Activated CD4-positive, CD25-positive, alpha-beta regulatory T cell treated with anti-CD3 and anti-CD28 coated beads, Interleukin-2, amount 50 U/mL, for 72 hours (primary cell): Measurements from ENCODE around the gene CLEC2L.

Experiments used
- DNase-seq: peaks from one replicate; pipeline ENCODE4 v3.0.0; 2021

The CLEC2L gene

GRCh38 chr7:139580435-139580834 lies 57.0 kb downstream of the CLEC2L start:
- DNase-seq, result no peak

GRCh38 chr7:139582130-139582650 lies 58.7 kb downstream of the CLEC2L start:
- no peak for DNase-seq

GRCh38 chr7:139582671-139583155 lies 59.2 kb downstream of the CLEC2L start:
- DNase-seq, result no peak

DNA sequence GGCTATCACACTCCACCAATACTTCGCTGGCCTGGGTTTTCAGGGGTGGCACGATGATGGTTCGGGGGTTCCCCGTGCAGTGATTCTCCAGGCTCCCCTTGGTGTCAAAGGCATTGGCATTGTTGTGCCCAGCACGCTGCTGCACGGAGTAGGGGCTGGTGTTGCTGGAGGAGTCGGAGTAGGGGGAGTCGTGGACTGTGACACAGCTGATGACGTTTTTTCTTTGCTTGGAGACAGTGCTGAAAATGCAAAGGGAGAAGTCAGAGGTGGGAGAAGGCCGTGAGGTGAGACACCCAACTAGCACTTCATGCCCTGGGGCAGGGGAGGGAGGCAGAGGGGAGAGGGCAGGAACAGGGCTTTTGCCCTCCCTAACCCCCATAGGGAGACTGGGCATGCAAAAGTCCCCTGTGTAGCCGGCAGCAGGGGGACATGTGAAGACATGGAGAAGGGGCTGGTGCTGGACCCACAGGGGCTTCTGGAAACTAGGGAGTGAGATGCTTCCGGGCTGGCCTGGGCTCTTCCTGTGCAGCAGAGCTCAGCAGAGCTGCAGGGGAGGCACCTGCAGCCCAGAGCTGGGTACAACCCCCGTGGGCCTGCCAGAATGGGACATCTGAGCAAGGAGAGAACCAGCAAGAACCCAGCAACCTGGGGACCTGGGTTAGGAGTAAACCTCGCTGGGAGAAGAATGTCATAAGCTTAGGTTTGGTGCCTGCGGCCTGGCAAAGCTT lies 60.5 kb downstream of the CLEC2L start:
- no peak for DNase-seq

DNA sequence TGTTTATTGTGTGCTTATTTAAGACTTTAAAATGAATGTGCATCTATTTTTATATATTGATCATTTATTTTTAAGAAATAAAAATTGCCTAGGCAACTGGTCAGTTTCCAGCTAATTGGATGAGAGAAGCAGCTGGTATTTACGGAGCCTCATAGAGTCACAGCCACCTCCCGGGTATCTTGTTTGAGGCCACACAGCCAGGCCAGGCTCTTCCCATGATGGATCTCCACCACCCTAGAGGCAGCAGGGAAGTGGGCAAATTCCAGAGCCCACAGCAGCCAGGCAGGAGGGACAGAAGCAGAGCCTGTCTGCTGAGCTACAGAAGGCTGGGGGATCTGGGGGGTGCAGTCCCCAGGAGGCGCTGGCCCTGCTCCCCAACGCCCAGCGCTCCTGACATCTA lies 61.6 kb downstream of the CLEC2L start:
- DNase-seq, result no peak

DNA sequence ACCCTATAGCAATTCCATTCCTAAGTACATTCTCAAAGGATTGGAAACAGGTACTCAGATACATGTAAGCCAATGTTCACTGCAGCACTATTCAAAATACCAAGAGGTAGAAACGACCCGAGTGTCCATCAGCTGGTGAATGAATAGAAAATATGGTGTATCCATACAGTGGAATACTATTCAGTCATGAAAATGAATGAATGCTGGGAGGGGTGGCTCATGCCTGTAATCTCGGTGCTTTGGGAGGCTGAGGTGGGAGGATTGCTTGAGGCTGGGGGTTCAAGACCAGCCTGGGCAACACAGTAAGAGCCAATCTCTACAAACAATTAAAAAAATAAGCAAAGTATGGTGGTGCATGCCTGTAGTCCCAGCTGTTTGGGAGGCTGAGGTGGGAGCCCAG lies 62.8 kb downstream of the CLEC2L start:
- DNase-seq, result no peak

GRCh38 chr7:139587535-139587934 lies 64.0 kb downstream of the CLEC2L start:
- no peak for DNase-seq

DNA sequence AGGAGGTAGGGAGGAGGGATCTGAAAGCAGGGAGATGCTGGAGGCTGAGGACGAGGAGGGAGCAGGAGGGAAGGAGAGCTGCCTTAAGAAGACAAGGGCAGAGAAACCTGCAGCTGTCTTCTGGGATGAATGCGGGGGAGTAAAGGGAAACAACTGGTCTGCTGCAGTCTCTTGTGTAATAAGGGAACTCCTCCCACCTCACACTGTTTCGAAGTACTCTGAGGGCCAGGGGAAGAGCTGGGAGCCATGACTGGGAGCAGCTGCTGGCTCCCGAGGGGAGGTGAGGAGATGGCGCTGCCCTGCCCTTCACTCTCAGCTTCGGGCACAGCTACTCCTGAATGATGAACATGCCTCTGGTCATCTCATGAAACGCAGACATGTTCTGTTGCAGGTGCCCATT lies 65.1 kb downstream of the CLEC2L start:
- no peak for DNase-seq

GRCh38 chr7:139589474-139589873 lies 66.0 kb downstream of the CLEC2L start:
- no peak for DNase-seq

- no peak for DNase-seq
Measured at GRCh38 chr7:139591550-139592195, 68.2 kb downstream of the CLEC2L start.

DNA sequence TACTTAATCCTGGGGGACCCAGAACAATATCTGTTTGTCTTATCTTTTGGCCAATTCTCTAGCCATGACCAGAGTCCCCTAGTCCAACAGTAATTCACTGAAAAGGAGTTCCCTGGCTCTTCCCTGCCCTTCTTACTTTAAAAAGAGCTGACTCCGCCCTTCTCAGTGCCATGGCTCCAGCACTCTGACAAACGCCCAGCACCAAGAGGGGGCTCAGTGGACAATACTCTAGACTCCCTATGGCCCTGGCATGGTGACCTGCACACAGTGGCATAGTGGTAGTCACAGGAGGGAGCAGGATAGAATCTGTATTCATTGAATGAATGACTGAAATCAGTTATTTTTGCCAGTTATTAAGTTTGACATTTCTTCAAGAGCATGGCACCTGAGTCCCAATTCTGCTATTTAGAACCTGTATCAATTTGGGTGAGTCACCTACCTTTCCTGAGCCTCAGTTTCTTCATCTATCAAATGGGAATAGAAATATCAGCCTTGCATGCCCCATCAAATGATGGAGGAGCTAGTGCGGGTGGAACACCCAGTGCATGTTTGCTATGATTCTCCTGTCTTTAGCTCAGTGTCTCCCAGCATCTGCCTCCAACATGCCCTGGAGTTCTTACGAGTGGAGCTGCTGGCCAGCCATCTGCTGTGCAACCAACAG lies 69.4 kb downstream of the CLEC2L start:
- DNase-seq, result no peak

- DNase-seq, result no peak
Measured at GRCh38 chr7:139594090-139594489, 70.6 kb downstream of the CLEC2L start.
